ENCODE measurements around the gene ARRB2. TPM values are rescaled to one million over a fixed set of nuclear protein-coding genes. Genes with fewer than 3 reads are reported as not detected.
A peak's percentile ranks its signal among the peaks of the same experiment; 100 is the strongest.

ARRB2 gene
- polyA plus RNA-seq, 1 donor (not counting 4 experiments of a cell fraction or from before 2014, with no cell fraction given): 11.5 TPM

- no peak for TF ChIP-seq EZH2 (IDR thresholded peaks at IDR 0.05; ENCODE audit: low read length)
- no peak for TF ChIP-seq CTCF (optimal IDR thresholded peaks at IDR 0.05 in 1 of 3, IDR thresholded peaks at IDR 0.05 in 1 of 3, conservative IDR thresholded peaks at IDR 0.05 in 1 of 3; ENCODE audit: extremely low read depth in 1 of 3, insufficient read depth in 2 of 3, low read length in 3 of 3)
- Histone ChIP-seq H3K36me3 (ENCODE audit: control insufficient read depth in 2 of 2, extremely low read depth in 1 of 2, insufficient read depth in 2 of 2, low read length in 2 of 2) (no peaks in the 10 kb centered on the region), H4K20me1 (ENCODE audit: control insufficient read depth, extremely low read depth, insufficient read depth, low read length) (no peaks in the 10 kb centered on the region), H3K4me2 (ENCODE audit: control insufficient read depth, extremely low read depth, insufficient read depth, low read depth, low read length) (no peak overlapping the region), H3K9me1 (ENCODE audit: control insufficient read depth, extremely low read depth, insufficient read depth, low read length) (no peaks in the 10 kb centered on the region), H2AFZ (ENCODE audit: control insufficient read depth, low read length) (no peak overlapping the region), H3K4me3 (ENCODE audit: control insufficient read depth in 2 of 3, extremely low read depth in 1 of 3, insufficient read depth in 2 of 3, low read depth in 1 of 3, low read length in 3 of 3) (no peak overlapping the region), H3K9ac (ENCODE audit: control insufficient read depth, extremely low read depth, insufficient read depth, low read length) (no peak overlapping the region), H3K27me3 (ENCODE audit: control insufficient read depth, extremely low read depth, insufficient read depth, low read length) (no peaks in the 10 kb centered on the region), H3K4me1 (ENCODE audit: control insufficient read depth, extremely low read depth, insufficient read depth, low read length) (peaks cover 9% of the 10 kb centered on the region), H3K27ac (ENCODE audit: control insufficient read depth, insufficient read depth, low read length) (no peak overlapping the region), H3K9me3 (ENCODE audit: control insufficient read depth, low read depth, low read length) (no peaks in the 10 kb centered on the region), H3K79me2 (ENCODE audit: control insufficient read depth, insufficient read depth, low read length) (peaks cover 5% of the 10 kb centered on the region)
- FAIRE-seq (no peak), DNase-seq (ENCODE audit: low read depth, low spot score) (no peak)
- dilution Hi-C loops (cut with MboI; ENCODE audit: extremely low pct_ligation_motif_present, low sequenced_read_pairs): no loop called here
Observed at GRCh38 chr17:4708436-4708835, 2.0 kb upstream of the ARRB2 start.

GRCh38 chr17:4710693-4711634, 532 bp downstream of the ARRB2 start:
- no peaks in the 10 kb centered on the region for H3K79me2 ChIP-seq (ENCODE audit: control insufficient read depth, insufficient read depth, low read length)
- no peaks in the 10 kb centered on the region for H3K9me1 ChIP-seq (ENCODE audit: control insufficient read depth, extremely low read depth, insufficient read depth, low read length)
- peak overlapping the region; percentile 72 for H3K4me2 ChIP-seq (ENCODE audit: control insufficient read depth, extremely low read depth, insufficient read depth, low read depth, low read length)
- DNase-seq (ENCODE audit: low read depth, low spot score) (no peak), FAIRE-seq (no peak)
- no peaks in the 10 kb centered on the region for H3K9me3 ChIP-seq (ENCODE audit: control insufficient read depth, low read depth, low read length)
- H3K27me3 ChIP-seq (ENCODE audit: control insufficient read depth, extremely low read depth, insufficient read depth, low read length): no peaks in the 10 kb centered on the region
- TF ChIP-seq EZH2 (IDR thresholded peaks at IDR 0.05; ENCODE audit: low read length): no peak
- TF ChIP-seq CTCF (optimal IDR thresholded peaks at IDR 0.05 in 1 of 3, IDR thresholded peaks at IDR 0.05 in 1 of 3, conservative IDR thresholded peaks at IDR 0.05 in 1 of 3; ENCODE audit: extremely low read depth in 1 of 3, insufficient read depth in 2 of 3, low read length in 3 of 3): no peak
- no peaks in the 10 kb centered on the region for H4K20me1 ChIP-seq (ENCODE audit: control insufficient read depth, extremely low read depth, insufficient read depth, low read length)
- H3K27ac ChIP-seq (ENCODE audit: control insufficient read depth, insufficient read depth, low read length): no peak overlapping the region
- peaks cover 9% of the 10 kb centered on the region for H3K4me1 ChIP-seq (ENCODE audit: control insufficient read depth, extremely low read depth, insufficient read depth, low read length)
- dilution Hi-C loops (cut with MboI; ENCODE audit: extremely low pct_ligation_motif_present, low sequenced_read_pairs): no loop called here
- peak overlapping the region; percentile 58 to 78 (median 70) for H3K4me3 ChIP-seq (ENCODE audit: control insufficient read depth in 2 of 3, extremely low read depth in 1 of 3, insufficient read depth in 2 of 3, low read depth in 1 of 3, low read length in 3 of 3)
- peak overlapping the region; percentile 39 for H2AFZ ChIP-seq (ENCODE audit: control insufficient read depth, low read length)
- H3K36me3 ChIP-seq (ENCODE audit: control insufficient read depth in 2 of 2, extremely low read depth in 1 of 2, insufficient read depth in 2 of 2, low read length in 2 of 2): no peaks in the 10 kb centered on the region
- peak overlapping the region; percentile 67 for H3K9ac ChIP-seq (ENCODE audit: control insufficient read depth, extremely low read depth, insufficient read depth, low read length)
